ENCODE data around the gene FKBP8.

The FKBP8 gene

DNA sequence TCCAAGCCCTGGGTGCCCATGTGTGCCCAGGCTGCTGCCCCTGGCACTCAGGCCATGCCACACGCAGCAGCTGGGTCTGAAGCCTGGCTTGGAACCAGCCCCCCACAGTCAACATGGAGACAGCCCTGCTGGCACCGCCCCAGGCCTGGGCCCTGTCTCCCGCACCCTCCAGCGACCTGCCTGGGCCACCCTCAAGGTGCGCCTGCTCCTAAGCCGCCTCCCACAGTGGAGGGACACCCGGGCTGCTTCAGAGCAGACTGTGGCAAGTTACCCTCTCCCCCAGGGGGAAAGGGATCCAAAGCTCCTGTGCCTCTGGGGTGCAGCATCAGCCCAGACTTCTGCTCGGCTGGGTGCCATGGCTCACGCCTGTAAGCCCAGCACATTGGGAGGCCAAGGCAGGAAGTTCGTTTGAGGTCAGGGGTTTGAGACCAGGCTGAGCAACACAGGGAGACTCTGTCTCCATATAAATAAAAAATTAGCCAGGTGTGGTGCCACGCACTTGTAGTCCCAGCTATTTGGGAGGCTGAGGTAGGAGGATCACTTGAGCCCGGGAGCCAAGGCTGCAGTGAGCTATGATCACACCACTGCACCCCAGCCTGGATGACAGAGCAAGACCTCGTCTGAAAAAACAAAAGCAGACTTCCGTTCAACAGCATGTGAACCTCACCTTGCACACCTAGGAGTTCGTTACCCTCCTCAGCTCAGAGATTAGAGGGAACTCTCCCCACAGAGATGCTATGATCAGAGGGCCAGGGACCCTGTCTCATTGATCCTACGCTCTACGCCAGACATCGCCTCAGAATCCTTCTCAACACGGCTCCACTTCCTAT, 37.1 kb downstream of the FKBP8 start:
- no peak overlapping the region for H3K4me3 ChIP-seq (replicated peaks; ENCODE audit: low read depth, low read length)
- DNase-seq (ENCODE audit: low read depth), result no peak
- TF ChIP-seq, protein P1, sequence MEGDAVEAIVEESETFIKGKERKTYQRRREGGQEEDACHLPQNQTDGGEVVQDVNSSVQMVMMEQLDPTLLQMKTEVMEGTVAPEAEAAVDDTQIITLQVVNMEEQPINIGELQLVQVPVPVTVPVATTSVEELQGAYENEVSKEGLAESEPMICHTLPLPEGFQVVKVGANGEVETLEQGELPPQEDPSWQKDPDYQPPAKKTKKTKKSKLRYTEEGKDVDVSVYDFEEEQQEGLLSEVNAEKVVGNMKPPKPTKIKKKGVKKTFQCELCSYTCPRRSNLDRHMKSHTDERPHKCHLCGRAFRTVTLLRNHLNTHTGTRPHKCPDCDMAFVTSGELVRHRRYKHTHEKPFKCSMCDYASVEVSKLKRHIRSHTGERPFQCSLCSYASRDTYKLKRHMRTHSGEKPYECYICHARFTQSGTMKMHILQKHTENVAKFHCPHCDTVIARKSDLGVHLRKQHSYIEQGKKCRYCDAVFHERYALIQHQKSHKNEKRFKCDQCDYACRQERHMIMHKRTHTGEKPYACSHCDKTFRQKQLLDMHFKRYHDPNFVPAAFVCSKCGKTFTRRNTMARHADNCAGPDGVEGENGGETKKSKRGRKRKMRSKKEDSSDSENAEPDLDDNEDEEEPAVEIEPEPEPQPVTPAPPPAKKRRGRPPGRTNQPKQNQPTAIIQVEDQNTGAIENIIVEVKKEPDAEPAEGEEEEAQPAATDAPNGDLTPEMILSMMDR (IDR thresholded peaks at IDR 0.05; ENCODE audit: low read length, missing control alignments), result no peak

DNA sequence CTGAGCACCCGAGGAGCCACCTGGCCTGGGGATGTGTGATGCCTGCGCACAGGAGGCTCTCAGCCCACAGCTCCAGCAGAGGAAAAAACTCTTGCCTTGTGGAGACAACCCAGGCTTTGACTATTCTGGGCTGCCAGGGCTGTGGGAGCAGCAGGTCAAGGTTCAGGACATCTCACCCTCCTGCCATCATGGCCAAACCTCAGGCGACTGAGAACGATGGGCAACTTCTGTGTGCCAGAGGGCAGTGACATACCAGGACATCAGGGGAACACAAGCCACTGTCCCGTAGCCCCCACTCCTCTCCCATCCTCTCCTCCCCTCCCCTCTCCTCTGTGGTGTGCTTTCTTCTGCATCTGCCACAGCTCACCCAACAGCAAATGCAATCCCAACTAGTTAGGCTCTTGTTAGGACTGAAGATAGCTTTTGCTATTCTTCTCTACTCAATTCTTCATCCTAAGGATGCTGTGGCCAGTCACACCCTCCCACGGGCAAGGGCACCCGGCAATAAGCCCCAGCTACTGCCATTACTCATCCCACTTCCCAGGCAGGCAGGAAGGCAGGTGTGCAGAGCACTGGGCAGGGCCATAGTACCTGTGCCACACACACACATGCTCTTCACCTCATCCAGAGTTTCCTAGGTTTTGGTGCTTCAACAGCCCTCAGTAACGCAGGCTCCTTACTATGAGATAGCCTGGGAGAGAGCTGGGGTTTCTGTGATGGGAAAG, 38.3 kb downstream of the FKBP8 start:
- TF ChIP-seq, protein P1 (IDR thresholded peaks at IDR 0.05; ENCODE audit: low read length, missing control alignments), result no peak
- no peak for DNase-seq (ENCODE audit: low read depth)
- H3K4me3 ChIP-seq (replicated peaks; ENCODE audit: low read depth, low read length), result no peak overlapping the region

DNA sequence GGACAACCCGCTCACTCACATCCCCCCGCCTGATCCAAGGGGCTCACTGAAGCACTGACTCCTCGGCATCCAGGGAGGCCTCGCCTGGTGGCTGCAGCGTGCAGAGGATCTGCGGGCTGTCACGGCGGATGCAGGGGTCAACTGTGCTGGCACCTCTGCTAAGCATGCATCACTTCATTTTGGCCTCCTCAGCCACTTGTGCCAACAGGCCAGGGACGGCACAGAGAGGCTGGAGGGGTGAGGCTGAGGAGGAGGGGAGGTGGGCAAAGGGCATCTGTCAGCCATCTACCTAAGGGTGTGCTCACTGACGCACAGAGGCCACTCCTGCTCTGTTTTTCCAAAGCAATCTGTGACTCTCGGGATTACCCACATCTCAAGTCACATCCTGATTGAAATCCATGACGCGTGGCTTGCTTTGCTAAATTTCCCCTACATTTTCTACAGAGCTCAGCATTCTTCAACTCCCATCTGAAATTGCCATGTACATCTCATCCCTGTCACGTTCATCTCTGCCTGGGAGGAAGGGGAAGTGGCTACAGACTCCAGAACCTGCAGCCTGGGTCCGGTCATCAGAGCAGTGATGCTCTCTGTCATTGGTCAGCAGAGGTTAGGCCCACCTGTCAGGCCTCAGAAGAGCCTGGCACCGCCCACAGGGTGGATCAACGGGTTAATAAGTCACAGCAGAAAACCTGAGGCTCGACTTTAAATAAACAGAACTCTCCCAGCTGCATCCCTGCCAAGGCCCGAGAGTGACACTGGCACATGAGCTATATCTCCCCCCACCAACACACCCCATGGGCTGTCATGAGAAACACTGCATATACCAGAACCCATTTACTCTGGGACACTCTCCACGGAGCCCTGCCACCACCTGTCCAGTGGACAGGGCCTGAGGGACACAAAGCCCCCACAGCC, 39.1 kb downstream of the FKBP8 start:
- H3K4me3 ChIP-seq (replicated peaks; ENCODE audit: low read depth, low read length), result no peak overlapping the region
- no peak for DNase-seq (ENCODE audit: low read depth)
- TF ChIP-seq, protein P1 (IDR thresholded peaks at IDR 0.05; ENCODE audit: low read length, missing control alignments), result no peak

DNA sequence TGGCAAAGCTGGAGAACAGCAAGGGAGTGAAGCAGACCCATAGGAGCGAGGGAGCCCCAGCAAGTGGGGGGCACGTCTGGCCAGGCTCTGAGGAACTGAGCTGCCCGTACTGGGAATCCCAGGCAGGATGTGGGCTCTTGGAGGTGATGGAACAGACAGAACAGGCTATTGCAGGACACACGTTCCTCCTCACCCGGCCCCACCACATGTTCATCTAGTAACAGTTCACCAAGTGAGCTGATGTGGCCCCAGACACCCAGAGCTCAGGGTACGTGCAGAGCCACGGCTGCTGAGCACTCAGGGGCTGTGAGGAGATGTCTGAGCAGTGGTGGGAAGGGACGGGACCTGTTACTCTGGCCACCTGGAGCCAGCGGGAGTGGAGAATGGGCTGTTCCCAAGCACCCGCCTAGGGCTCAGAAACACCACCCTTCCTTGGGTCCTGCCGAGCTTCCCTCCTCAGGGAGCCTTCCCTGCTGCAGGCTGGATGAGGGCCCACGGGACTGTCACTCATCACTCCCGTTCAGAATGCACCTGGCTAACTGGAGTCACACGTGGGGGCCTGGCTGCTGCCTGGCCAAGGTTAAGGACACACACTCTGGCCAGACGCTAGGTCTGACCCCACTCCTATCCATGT, 39.9 kb downstream of the FKBP8 start:
- TF ChIP-seq, protein P1 (IDR thresholded peaks at IDR 0.05; ENCODE audit: low read length, missing control alignments), result no peak
- DNase-seq (ENCODE audit: low read depth), result no peak
- H3K4me3 ChIP-seq (replicated peaks; ENCODE audit: low read depth, low read length), result no peak overlapping the region

DNA sequence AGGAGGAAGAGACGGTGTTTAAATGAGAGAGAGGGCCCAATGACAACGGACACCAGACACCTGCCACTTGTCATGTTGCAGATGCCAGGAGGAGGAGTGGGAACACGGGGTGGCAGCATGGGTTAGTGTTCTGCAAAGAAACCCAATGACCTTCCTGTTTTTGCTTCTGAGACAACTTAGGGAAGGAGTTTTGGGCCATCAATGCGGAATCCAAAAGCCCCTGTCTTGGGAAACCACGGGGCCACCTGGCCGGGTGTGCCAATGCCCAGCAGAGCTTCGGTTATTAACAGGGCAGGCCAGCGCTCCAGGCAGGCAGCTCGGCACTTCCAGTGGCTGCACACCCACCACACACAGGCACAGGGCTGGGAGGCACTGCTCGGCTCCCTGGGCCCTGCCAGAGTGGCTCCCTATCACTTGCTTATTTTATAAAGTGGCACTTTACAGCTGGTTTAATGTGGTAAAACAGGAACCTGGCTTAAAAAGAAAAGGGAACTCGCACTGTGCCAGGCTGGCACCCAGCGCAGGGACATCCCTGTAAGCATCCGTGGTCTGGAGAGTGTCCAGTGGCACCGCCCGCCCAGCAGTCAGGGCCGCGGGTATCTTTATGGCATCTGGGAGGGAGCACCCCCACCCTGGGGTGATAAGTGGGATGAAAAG, 40.6 kb downstream of the FKBP8 start:
- TF ChIP-seq, protein P1 (IDR thresholded peaks at IDR 0.05; ENCODE audit: low read length, missing control alignments), result no peak
- no peak for DNase-seq (ENCODE audit: low read depth)
- H3K4me3 ChIP-seq (replicated peaks; ENCODE audit: low read depth, low read length), result no peak overlapping the region

DNA sequence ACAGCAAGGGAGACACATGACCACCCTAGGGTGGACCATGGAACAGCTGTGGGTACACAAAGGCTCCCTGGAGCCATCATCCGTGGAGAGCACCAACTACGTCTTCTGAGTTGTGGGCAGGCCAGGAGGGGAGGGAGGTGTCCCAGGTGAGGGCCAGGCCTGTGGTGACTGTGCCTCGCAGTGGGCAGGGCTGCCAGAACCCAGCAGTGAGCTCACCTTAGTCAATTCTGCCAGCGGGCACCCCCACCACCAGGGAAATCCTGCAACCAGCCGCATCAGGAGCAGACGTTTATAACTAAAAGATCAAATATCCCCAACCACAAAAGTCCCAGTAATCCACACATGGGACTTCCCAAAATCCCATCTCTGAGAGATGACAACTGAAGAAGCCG, 41.1 kb downstream of the FKBP8 start:
- H3K4me3 ChIP-seq (replicated peaks; ENCODE audit: low read depth, low read length), result no peak overlapping the region
- TF ChIP-seq, protein P1 (IDR thresholded peaks at IDR 0.05; ENCODE audit: low read length, missing control alignments), result no peak
- no peak for DNase-seq (ENCODE audit: low read depth)

Data from fibroblast of pulmonary artery (primary cell).